Fibroblast of lung (primary cell): ENCODE results near the gene NEK11.

Source experiments
- EZH2 ChIP-seq: IDR thresholded peaks from 2 replicates; pipeline ENCODE4 v1.5.1; 2012; ENCODE audit warnings: low read length, control low read depth, mild to moderate bottlenecking; ENCODE audit errors: missing control alignments
- TF ChIP-seq, protein P1 (sequence below), 2 donors: IDR thresholded peaks in 1 of 2; conservative IDR thresholded peaks in 1 of 2; 1 replicate in 1 of 2; 2 replicates in 1 of 2; pipeline ENCODE4 v1.5.1; 2011 to 2012; ENCODE audit warnings: low read length in 2 of 2, control low read depth in 1 of 2, inconsistent platforms in 1 of 2, low read depth in 1 of 2, mild to moderate bottlenecking in 1 of 2

DNA sequence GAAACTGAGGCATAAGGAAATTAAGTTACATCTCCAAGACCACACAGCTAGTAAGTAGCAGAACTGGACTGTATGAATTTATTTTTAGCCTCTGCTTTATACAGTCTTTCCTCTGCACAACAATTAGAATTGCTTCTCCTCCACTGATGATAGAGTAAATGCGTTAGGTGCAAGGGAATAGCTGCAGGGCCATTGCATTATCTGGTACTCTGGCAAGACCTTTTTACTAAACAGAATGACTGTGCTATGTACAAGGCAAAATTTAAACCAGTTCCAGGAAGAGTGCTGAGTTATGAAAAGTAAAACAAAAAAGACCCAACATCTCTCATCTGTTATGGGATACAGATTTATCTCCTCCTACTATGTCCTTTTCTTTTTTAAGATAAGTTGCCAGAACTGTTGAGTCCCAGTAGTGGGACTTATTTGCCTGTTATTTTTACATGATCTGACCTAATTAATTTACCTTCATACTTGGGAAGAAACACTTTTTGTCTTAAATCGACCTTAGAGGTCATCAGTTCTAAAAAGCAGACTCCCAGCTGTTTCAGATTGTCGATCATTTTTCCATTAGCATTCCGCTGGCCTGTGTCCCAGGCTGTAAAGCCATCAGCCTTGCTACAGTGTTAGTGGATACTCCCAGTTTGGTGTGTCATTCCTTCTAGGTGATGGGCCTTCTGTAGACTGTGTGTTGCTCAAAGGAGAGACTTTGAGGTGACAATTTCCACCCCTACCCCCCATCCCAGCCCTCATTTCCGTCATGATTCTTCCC is 207.4 kb downstream of the NEK11 start:
- TF ChIP-seq, protein P1, sequence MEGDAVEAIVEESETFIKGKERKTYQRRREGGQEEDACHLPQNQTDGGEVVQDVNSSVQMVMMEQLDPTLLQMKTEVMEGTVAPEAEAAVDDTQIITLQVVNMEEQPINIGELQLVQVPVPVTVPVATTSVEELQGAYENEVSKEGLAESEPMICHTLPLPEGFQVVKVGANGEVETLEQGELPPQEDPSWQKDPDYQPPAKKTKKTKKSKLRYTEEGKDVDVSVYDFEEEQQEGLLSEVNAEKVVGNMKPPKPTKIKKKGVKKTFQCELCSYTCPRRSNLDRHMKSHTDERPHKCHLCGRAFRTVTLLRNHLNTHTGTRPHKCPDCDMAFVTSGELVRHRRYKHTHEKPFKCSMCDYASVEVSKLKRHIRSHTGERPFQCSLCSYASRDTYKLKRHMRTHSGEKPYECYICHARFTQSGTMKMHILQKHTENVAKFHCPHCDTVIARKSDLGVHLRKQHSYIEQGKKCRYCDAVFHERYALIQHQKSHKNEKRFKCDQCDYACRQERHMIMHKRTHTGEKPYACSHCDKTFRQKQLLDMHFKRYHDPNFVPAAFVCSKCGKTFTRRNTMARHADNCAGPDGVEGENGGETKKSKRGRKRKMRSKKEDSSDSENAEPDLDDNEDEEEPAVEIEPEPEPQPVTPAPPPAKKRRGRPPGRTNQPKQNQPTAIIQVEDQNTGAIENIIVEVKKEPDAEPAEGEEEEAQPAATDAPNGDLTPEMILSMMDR (conservative IDR thresholded peaks at IDR 0.05 in 1 of 2, IDR thresholded peaks at IDR 0.05 in 1 of 2; ENCODE audit: low read depth in 1 of 2, low read length in 2 of 2) = no peak
- TF ChIP-seq EZH2 = no peak
